ENCODE measurements around the gene TSPAN14.

TSPAN14 gene

GRCh38 chr10:80509108-80509402 lies 54.9 kb downstream of the TSPAN14 start:
- no peak for DNase-seq

GRCh38 chr10:80509403-80510161 lies 55.5 kb downstream of the TSPAN14 start:
- DNase-seq = no peak

- DNase-seq = no peak
These were observed 58.0 kb downstream of the TSPAN14 start for GRCh38 chr10:80512031-80512526.

GRCh38 chr10:80513106-80513505 lies 59.0 kb downstream of the TSPAN14 start:
- no peak for DNase-seq

GRCh38 chr10:80515511-80515910 lies 61.4 kb downstream of the TSPAN14 start:
- DNase-seq = no peak

- no peak for DNase-seq
These were observed 61.8 kb downstream of the TSPAN14 start for GRCh38 chr10:80515941-80516340.

- DNase-seq = no peak
These were observed 62.5 kb downstream of the TSPAN14 start for GRCh38 chr10:80516506-80517075.

GRCh38 chr10:80517416-80518142 lies 63.5 kb downstream of the TSPAN14 start:
- DNase-seq = no peak

GRCh38 chr10:80518143-80518806 lies 64.2 kb downstream of the TSPAN14 start:
- DNase-seq = no peak

GRCh38 chr10:80518807-80519360 lies 64.8 kb downstream of the TSPAN14 start:
- DNase-seq = no peak

GRCh38 chr10:80519936-80520650 lies 66.0 kb downstream of the TSPAN14 start:
- DNase-seq = no peak

GRCh38 chr10:80520661-80521470 lies 66.8 kb downstream of the TSPAN14 start:
- DNase-seq = no peak

- DNase-seq = no peak
These were observed 68.8 kb downstream of the TSPAN14 start for GRCh38 chr10:80522756-80523363.

GRCh38 chr10:80523773-80524172 lies 69.7 kb downstream of the TSPAN14 start:
- no peak for DNase-seq

- no peak for DNase-seq
These were observed 70.2 kb downstream of the TSPAN14 start for GRCh38 chr10:80524190-80524909.

GRCh38 chr10:80526218-80526617 lies 72.1 kb downstream of the TSPAN14 start:
- DNase-seq = no peak

- DNase-seq = no peak
These were observed 72.6 kb downstream of the TSPAN14 start for GRCh38 chr10:80526742-80527141.

GRCh38 chr10:80528185-80528700 lies 74.1 kb downstream of the TSPAN14 start:
- DNase-seq = no peak

GRCh38 chr10:80528901-80529300 lies 74.8 kb downstream of the TSPAN14 start:
- no peak for DNase-seq

- no peak for DNase-seq
These were observed 75.5 kb downstream of the TSPAN14 start for GRCh38 chr10:80529604-80530003.

All from NCI-H187 (cell line).